DOHH2 (cell line): ENCODE data around the gene RHOC.

ENCODE experiments used
- EZH2phosphoT487 ChIP-seq: fragments of 200-600 bp; sonication (generic); IDR thresholded peaks from 2 replicates; pipeline ENCODE4 v1.6.1; 2017; ENCODE audit warnings: borderline replicate concordance, mild to moderate bottlenecking, antibody characterized with exemption, low read length, moderate library complexity, mixed read lengths
- TF ChIP-seq, protein P1 (sequence below): fragments of 200-600 bp; sonication (generic); IDR thresholded peaks from one replicate; pipeline ENCODE4 v1.5.1; 2014; ENCODE audit warnings: antibody characterized with exemption, mild to moderate bottlenecking, low read depth, low read length; ENCODE audit not compliant: poor library complexity, severe bottlenecking

DNA sequence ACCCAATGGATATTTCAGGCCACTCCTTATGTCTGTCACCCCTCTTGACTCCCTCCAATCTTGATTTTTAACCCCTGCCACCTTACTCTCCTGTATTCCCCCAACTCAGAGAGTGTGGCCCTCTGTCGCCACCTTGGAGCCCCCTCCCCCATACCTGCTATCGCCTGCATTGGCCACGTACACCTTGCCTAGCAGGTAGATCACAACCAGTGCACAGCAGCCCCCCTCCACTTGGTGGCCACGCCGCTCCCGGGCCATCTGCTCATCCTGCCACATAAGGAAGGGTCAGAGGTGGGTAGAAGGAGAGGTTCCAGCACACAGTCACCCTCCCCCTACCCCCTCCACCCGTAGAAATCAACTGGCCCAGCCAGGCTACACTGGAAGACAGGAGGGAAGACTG is 5.3 kb upstream of the RHOC start:
- TF ChIP-seq, protein P1, sequence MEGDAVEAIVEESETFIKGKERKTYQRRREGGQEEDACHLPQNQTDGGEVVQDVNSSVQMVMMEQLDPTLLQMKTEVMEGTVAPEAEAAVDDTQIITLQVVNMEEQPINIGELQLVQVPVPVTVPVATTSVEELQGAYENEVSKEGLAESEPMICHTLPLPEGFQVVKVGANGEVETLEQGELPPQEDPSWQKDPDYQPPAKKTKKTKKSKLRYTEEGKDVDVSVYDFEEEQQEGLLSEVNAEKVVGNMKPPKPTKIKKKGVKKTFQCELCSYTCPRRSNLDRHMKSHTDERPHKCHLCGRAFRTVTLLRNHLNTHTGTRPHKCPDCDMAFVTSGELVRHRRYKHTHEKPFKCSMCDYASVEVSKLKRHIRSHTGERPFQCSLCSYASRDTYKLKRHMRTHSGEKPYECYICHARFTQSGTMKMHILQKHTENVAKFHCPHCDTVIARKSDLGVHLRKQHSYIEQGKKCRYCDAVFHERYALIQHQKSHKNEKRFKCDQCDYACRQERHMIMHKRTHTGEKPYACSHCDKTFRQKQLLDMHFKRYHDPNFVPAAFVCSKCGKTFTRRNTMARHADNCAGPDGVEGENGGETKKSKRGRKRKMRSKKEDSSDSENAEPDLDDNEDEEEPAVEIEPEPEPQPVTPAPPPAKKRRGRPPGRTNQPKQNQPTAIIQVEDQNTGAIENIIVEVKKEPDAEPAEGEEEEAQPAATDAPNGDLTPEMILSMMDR: no peak
- TF ChIP-seq EZH2phosphoT487: no peak
